Panc1 (cell line): ENCODE measurements around the gene LITAFD. TPM values are rescaled to one million over a fixed set of nuclear protein-coding genes. Genes with fewer than 3 reads are reported as not detected.

ENCODE experiments used
- ATAC-seq: fragments of 200-7000 bp; cut with Tn5 transposase; 2 replicates; pipeline ENCODE4 v1.9.1; 2020; ENCODE audit warnings: mild to moderate bottlenecking, moderate library complexity
- BruUV-seq: library from RNA; stranded (reverse); fragments of 400-500 nt; replicated peaks from 2 replicates; lab custom pipeline; 2021; lab: Mats Ljungman, UMichigan
- CTCF ChIA-PET: fragments of 300-600 bp; sonication (Branson Sonifier 250); formaldehyde crosslinking; loops from one replicate; lab custom pipeline; 2022; ENCODE audit warnings: antibody characterized with exemption; lab: Charles Lee
- POLR2A ChIA-PET: fragments of 300-600 bp; sonication (Branson Sonifier 250); formaldehyde crosslinking; loops from one replicate; lab custom pipeline; 2022; ENCODE audit warnings: antibody characterized with exemption; lab: Charles Lee
- DNase-seq: peaks from one replicate; pipeline ENCODE4 v3.0.0-alpha.2; 2010; ENCODE audit warnings: low read depth, low spot score
- H3K27ac ChIP-seq: 2 replicates; pipeline ENCODE4 v1.5.1; 2011; ENCODE audit warnings: mild to moderate bottlenecking, low read length, inconsistent platforms
- H3K27me3 ChIP-seq: fragments of 200-500 bp; sonication (Bioruptor generic); 2 replicates; pipeline ENCODE4 v1.6.0; 2014; ENCODE audit warnings: low read length, inconsistent platforms; ENCODE audit not compliant: control insufficient read depth, insufficient read depth
- H3K36me3 ChIP-seq: fragments of 200-500 bp; sonication (Bioruptor generic); 2 replicates; pipeline ENCODE4 v1.5.1; 2014; ENCODE audit warnings: inconsistent platforms, mild to moderate bottlenecking, low read length, moderate library complexity; ENCODE audit not compliant: control insufficient read depth, insufficient read depth
- H3K4me1 ChIP-seq: 2 replicates; pipeline ENCODE4 v1.5.1; 2011; ENCODE audit warnings: inconsistent platforms, mild to moderate bottlenecking, low read length, moderate library complexity; ENCODE audit not compliant: control insufficient read depth, insufficient read depth
- H3K4me3 ChIP-seq, 2 experiments: 2 replicates each; pipeline ENCODE4 v1.5.1; 2011 to 2012; ENCODE audit warnings: low read depth in 2 of 2, low read length in 2 of 2, mild to moderate bottlenecking in 2 of 2, inconsistent platforms in 1 of 2, moderate library complexity in 1 of 2
- H3K9me3 ChIP-seq: fragments of 200-500 bp; sonication (Bioruptor generic); 2 replicates; pipeline ENCODE4 v1.5.1; 2014; ENCODE audit warnings: low read depth, mild to moderate bottlenecking, inconsistent platforms, low read length, moderate library complexity; ENCODE audit not compliant: control insufficient read depth, insufficient read depth
- CTCF ChIP-seq: fragments of 450-650 bp; IDR thresholded peaks from 2 replicates; pipeline ENCODE4 v1.5.1; 2017; ENCODE audit warnings: mild to moderate bottlenecking
- POLR2AphosphoS5 ChIP-seq: IDR thresholded peaks from 2 replicates; pipeline ENCODE4 v1.6.1; 2012; ENCODE audit warnings: mild to moderate bottlenecking, low read depth, low read length, moderate library complexity
- REST ChIP-seq, 2 experiments: IDR thresholded peaks; 2 replicates each; pipeline ENCODE4 v1.6.1; 2011 to 2012; ENCODE audit warnings: low read depth in 2 of 2, control low read depth in 1 of 2, low read length in 1 of 2, mild to moderate bottlenecking in 1 of 2, moderate library complexity in 1 of 2; ENCODE audit not compliant: insufficient read depth in 1 of 2
- SIN3A ChIP-seq: IDR thresholded peaks from 2 replicates; pipeline ENCODE4 v1.6.1; 2012; ENCODE audit warnings: low read depth, mild to moderate bottlenecking, low read length, moderate library complexity, borderline replicate concordance; ENCODE audit not compliant: insufficient read depth
- TCF7L2 ChIP-seq: IDR thresholded peaks from 2 replicates; pipeline ENCODE4 v1.6.1; 2011; ENCODE audit warnings: mild to moderate bottlenecking, low read depth, low read length, inconsistent platforms
- in situ Hi-C: cut with HindIII; loops from 2 replicates; pipeline ENCODE4 v1.10.0; 2016; ENCODE audit warnings: low sequenced_read_pairs, low pct_unique_long_range_greater_than_20kb
- intact Hi-C: fragments of 100-400 bp; cut with micrococcal nuclease; formaldehyde crosslinking; loops from one replicate; pipeline ENCODE4 v1.10.0; 2022; ENCODE audit not compliant: unreplicated experiment
- total RNA-seq: library from RNA; stranded (reverse); gene quantifications from one replicate; pipeline ENCODE4 v1.2.1, GENCODE V29; 2021; ENCODE audit not compliant: unreplicated experiment

Gene LITAFD
- total RNA-seq, 1 experiment from 2014 or later, result not detected

- intact Hi-C loops (no loop called here), in situ Hi-C loops (no loop called here)
- H3K9me3 ChIP-seq, result no peaks in the 10 kb centered on the region
- H3K27ac ChIP-seq, result no peak overlapping the region
- no peak for ATAC-seq
- DNase-seq, result no peak
- no peak for TF ChIP-seq SIN3A
- TF ChIP-seq TCF7L2, result no peak
- no peak for TF ChIP-seq REST (IDR thresholded peaks at IDR 0.05; ENCODE audit: insufficient read depth in 1 of 2, low read depth in 2 of 2, low read length in 1 of 2)
- 0 out of 2 replicates have a peak, but pooled peaks have one; percentile 11 for TF ChIP-seq POLR2AphosphoS5
- TF ChIP-seq CTCF, result no peak
- peaks cover 4% of the 10 kb centered on the region; the same call in 1 of the 2 replicates for H3K4me1 ChIP-seq
- no peaks in the 10 kb centered on the region for H3K36me3 ChIP-seq
- H3K27me3 ChIP-seq, result no peaks in the 10 kb centered on the region
- H3K4me3 ChIP-seq, result no peak overlapping the region
- ChIA-PET CTCF (no interaction called here), POLR2A (no interaction called here)
- BruUV-seq, result no TSS peak
Observed at GRCh38 chr16:8887431-8887765, 5.2 kb downstream of the LITAFD start.

- DNase-seq (no peak), ATAC-seq (no peak)
- in situ Hi-C loops, result no loop called here
- no peaks in the 10 kb centered on the region for H3K27me3 ChIP-seq
- H3K4me1 ChIP-seq, result peaks cover 4% of the 10 kb centered on the region; the same call in 1 of the 2 replicates
- H3K27ac ChIP-seq, result no peak overlapping the region
- BruUV-seq, result no TSS peak
- ChIA-PET CTCF (no interaction called here), POLR2A (no interaction called here)
- intact Hi-C loops, result no loop called here
- H3K9me3 ChIP-seq, result no peaks in the 10 kb centered on the region
- no peak overlapping the region for H3K4me3 ChIP-seq
- H3K36me3 ChIP-seq, result peaks cover 2% of the 10 kb centered on the region; the same call in 1 of the 2 replicates
- no peak for TF ChIP-seq SIN3A
- no peak for TF ChIP-seq CTCF
- no peak for TF ChIP-seq TCF7L2
- no peak for TF ChIP-seq REST (IDR thresholded peaks at IDR 0.05; ENCODE audit: insufficient read depth in 1 of 2, low read depth in 2 of 2, low read length in 1 of 2)
- TF ChIP-seq POLR2AphosphoS5, result no peak
Observed at GRCh38 chr16:8887952-8888560, 5.9 kb downstream of the LITAFD start.
